ENCODE results near the gene WWP2. TPM values are rescaled to one million over a fixed set of nuclear protein-coding genes. Genes with fewer than 3 reads are reported as not detected.

Gene WWP2
- polyA plus RNA-seq, 1 donor (not counting 4 experiments of a cell fraction or from before 2014, with no cell fraction given) = 6.9 TPM

DNA sequence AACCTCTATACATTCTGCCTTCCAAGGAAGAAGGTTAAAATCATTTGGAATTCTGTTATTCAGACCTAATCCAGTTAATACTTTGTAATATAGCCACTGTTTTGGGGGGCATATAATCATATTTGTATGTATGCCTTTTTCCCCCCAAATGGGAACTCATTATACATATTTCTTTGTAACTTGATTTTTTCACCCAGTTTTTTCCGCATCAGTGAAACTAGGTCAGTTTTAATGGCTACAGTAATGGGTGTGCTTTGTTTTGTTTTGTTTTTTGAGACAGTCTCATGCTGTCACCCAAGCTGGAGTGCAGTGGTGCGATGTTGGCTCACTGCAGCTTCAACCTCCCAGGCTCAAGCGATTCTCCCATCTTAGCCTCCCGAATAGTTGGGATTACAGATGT lies 54.9 kb downstream of the WWP2 start:
- H3K9me1 ChIP-seq (ENCODE audit: control insufficient read depth, extremely low read depth, insufficient read depth, low read length) = no peaks in the 10 kb centered on the region
- H3K9ac ChIP-seq (ENCODE audit: control insufficient read depth, extremely low read depth, insufficient read depth, low read length) = no peak overlapping the region
- no peaks in the 10 kb centered on the region for H4K20me1 ChIP-seq (ENCODE audit: control insufficient read depth, extremely low read depth, insufficient read depth, low read length)
- DNase-seq (ENCODE audit: low read depth, low spot score) = no peak
- TF ChIP-seq, protein P1, sequence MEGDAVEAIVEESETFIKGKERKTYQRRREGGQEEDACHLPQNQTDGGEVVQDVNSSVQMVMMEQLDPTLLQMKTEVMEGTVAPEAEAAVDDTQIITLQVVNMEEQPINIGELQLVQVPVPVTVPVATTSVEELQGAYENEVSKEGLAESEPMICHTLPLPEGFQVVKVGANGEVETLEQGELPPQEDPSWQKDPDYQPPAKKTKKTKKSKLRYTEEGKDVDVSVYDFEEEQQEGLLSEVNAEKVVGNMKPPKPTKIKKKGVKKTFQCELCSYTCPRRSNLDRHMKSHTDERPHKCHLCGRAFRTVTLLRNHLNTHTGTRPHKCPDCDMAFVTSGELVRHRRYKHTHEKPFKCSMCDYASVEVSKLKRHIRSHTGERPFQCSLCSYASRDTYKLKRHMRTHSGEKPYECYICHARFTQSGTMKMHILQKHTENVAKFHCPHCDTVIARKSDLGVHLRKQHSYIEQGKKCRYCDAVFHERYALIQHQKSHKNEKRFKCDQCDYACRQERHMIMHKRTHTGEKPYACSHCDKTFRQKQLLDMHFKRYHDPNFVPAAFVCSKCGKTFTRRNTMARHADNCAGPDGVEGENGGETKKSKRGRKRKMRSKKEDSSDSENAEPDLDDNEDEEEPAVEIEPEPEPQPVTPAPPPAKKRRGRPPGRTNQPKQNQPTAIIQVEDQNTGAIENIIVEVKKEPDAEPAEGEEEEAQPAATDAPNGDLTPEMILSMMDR (optimal IDR thresholded peaks at IDR 0.05 in 1 of 3, IDR thresholded peaks at IDR 0.05 in 1 of 3, conservative IDR thresholded peaks at IDR 0.05 in 1 of 3; ENCODE audit: extremely low read depth in 1 of 3, insufficient read depth in 2 of 3, low read length in 3 of 3) = no peak
- dilution Hi-C loops (cut with MboI; ENCODE audit: extremely low pct_ligation_motif_present, low sequenced_read_pairs) = no loop called here
- no peak overlapping the region for H3K27ac ChIP-seq (ENCODE audit: control insufficient read depth, insufficient read depth, low read length)
- H3K4me3 ChIP-seq (ENCODE audit: control insufficient read depth in 2 of 3, extremely low read depth in 1 of 3, insufficient read depth in 2 of 3, low read depth in 1 of 3, low read length in 3 of 3) = no peak overlapping the region
- H3K79me2 ChIP-seq (ENCODE audit: control insufficient read depth, insufficient read depth, low read length) = no peaks in the 10 kb centered on the region
- no peak for FAIRE-seq
- no peak overlapping the region for H3K4me2 ChIP-seq (ENCODE audit: control insufficient read depth, extremely low read depth, insufficient read depth, low read depth, low read length)
- H3K4me1 ChIP-seq (ENCODE audit: control insufficient read depth, extremely low read depth, insufficient read depth, low read length) = no peaks in the 10 kb centered on the region
- no peaks in the 10 kb centered on the region for H3K9me3 ChIP-seq (ENCODE audit: control insufficient read depth, low read depth, low read length)
- no peaks in the 10 kb centered on the region for H3K27me3 ChIP-seq (ENCODE audit: control insufficient read depth, extremely low read depth, insufficient read depth, low read length)
- no peaks in the 10 kb centered on the region for H3K36me3 ChIP-seq (ENCODE audit: control insufficient read depth in 2 of 2, extremely low read depth in 1 of 2, insufficient read depth in 2 of 2, low read length in 2 of 2)
- H2AFZ ChIP-seq (ENCODE audit: control insufficient read depth, low read length) = no peak overlapping the region

DNA sequence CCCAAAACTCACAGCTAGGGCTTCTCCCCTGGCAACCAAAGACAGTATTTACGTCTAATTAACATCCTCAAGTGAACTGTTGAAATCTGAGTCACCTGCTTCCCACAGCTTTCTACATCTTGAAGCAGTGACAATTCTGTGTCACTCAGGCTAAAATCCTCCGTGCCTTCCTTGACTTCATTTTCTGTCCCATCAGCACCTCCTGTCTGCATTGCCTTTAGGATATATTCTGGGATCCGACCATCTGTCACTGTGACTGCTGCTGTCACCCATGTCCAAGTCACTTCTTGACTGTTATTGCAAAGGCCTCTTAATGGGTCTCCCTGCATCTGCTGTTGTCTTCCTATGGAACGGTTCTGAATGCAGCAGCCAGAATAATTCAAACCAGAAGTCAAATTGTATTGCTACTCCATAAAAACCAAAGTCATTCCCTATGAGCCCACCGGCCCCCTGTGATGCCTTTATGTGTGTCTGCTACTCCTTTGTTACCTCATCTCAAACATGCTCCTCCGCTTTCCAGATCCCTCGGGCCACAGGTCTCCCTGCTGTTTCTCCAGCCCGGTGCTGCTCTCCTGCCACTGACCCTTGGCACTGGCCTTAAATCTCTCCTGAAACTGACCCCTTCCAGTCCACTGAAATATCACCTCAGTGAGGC lies 56.9 kb downstream of the WWP2 start:
- Histone ChIP-seq H3K36me3 (ENCODE audit: control insufficient read depth in 2 of 2, extremely low read depth in 1 of 2, insufficient read depth in 2 of 2, low read length in 2 of 2) (no peaks in the 10 kb centered on the region), H3K27ac (ENCODE audit: control insufficient read depth, insufficient read depth, low read length) (no peak overlapping the region), H4K20me1 (ENCODE audit: control insufficient read depth, extremely low read depth, insufficient read depth, low read length) (no peaks in the 10 kb centered on the region), H3K4me1 (ENCODE audit: control insufficient read depth, extremely low read depth, insufficient read depth, low read length) (no peaks in the 10 kb centered on the region), H3K4me3 (ENCODE audit: control insufficient read depth in 2 of 3, extremely low read depth in 1 of 3, insufficient read depth in 2 of 3, low read depth in 1 of 3, low read length in 3 of 3) (no peak overlapping the region), H3K79me2 (ENCODE audit: control insufficient read depth, insufficient read depth, low read length) (no peaks in the 10 kb centered on the region), H3K27me3 (ENCODE audit: control insufficient read depth, extremely low read depth, insufficient read depth, low read length) (no peaks in the 10 kb centered on the region), H3K4me2 (ENCODE audit: control insufficient read depth, extremely low read depth, insufficient read depth, low read depth, low read length) (no peak overlapping the region), H3K9ac (ENCODE audit: control insufficient read depth, extremely low read depth, insufficient read depth, low read length) (no peak overlapping the region), H2AFZ (ENCODE audit: control insufficient read depth, low read length) (no peak overlapping the region), H3K9me1 (ENCODE audit: control insufficient read depth, extremely low read depth, insufficient read depth, low read length) (no peaks in the 10 kb centered on the region), H3K9me3 (ENCODE audit: control insufficient read depth, low read depth, low read length) (no peaks in the 10 kb centered on the region)
- DNase-seq (ENCODE audit: low read depth, low spot score) = no peak
- dilution Hi-C loops (cut with MboI; ENCODE audit: extremely low pct_ligation_motif_present, low sequenced_read_pairs) = no loop called here
- no peak for FAIRE-seq
- no peak for TF ChIP-seq EZH2 (IDR thresholded peaks at IDR 0.05; ENCODE audit: low read length)
- TF ChIP-seq, protein P1 (optimal IDR thresholded peaks at IDR 0.05 in 1 of 3, IDR thresholded peaks at IDR 0.05 in 1 of 3, conservative IDR thresholded peaks at IDR 0.05 in 1 of 3; ENCODE audit: extremely low read depth in 1 of 3, insufficient read depth in 2 of 3, low read length in 3 of 3) = no peak

Data from keratinocyte (primary cell).